H9 (cell line): Measurements from ENCODE around the gene CLINT1. TPM values are rescaled to one million over a fixed set of nuclear protein-coding genes. Genes with fewer than 3 reads are reported as not detected.

Experiments used
- DNase-seq: peaks from one replicate; pipeline ENCODE4 v3.0.0-alpha.2; 2017
- H2AFZ ChIP-seq: one replicate; pipeline ENCODE4 v1.6.1; 2013; ENCODE audit warnings: mild to moderate bottlenecking, low read length, control low read depth, moderate library complexity
- H2AK5ac ChIP-seq: 2 replicates; pipeline ENCODE4 v1.6.1; 2013; ENCODE audit warnings: low read length, control low read depth, mixed read lengths; ENCODE audit not compliant: insufficient read length
- H2BK120ac ChIP-seq: one replicate; pipeline ENCODE4 v1.6.1; 2013; ENCODE audit warnings: low read depth, mild to moderate bottlenecking, low read length, control low read depth, inconsistent platforms; ENCODE audit not compliant: poor library complexity, severe bottlenecking
- H2BK12ac ChIP-seq: 2 replicates; pipeline ENCODE4 v1.6.1; 2013; ENCODE audit warnings: low read length, control low read depth, mixed read lengths, low read depth; ENCODE audit not compliant: insufficient read length
- H2BK15ac ChIP-seq: 2 replicates; pipeline ENCODE4 v1.6.1; 2013; ENCODE audit warnings: low read depth, low read length, control low read depth
- H2BK20ac ChIP-seq: one replicate; pipeline ENCODE4 v1.6.1; 2013; ENCODE audit warnings: low read depth, mild to moderate bottlenecking, low read length, control low read depth, inconsistent platforms; ENCODE audit not compliant: poor library complexity, severe bottlenecking
- H2BK5ac ChIP-seq: 2 replicates; pipeline ENCODE4 v1.6.1; 2013; ENCODE audit warnings: low read length, control low read depth, mixed read lengths; ENCODE audit not compliant: insufficient read length
- H3K14ac ChIP-seq: 2 replicates; pipeline ENCODE4 v1.6.1; 2013; ENCODE audit warnings: low read length, control low read depth; ENCODE audit not compliant: insufficient read depth
- H3K18ac ChIP-seq: 2 replicates; pipeline ENCODE4 v1.6.1; 2013; ENCODE audit warnings: low read depth, mild to moderate bottlenecking, mixed read lengths, low read length, control low read depth; ENCODE audit not compliant: insufficient read length
- H3K23ac ChIP-seq: 2 replicates; pipeline ENCODE4 v1.6.1; 2013; ENCODE audit warnings: low read length, control low read depth, mixed read lengths, low read depth; ENCODE audit not compliant: insufficient read length
- H3K23me2 ChIP-seq: 2 replicates; pipeline ENCODE4 v1.6.1; 2013; ENCODE audit warnings: low read depth, mild to moderate bottlenecking, mixed read lengths, low read length, control low read depth; ENCODE audit not compliant: insufficient read length, poor library complexity, severe bottlenecking
- H3K27ac ChIP-seq: 2 replicates; pipeline ENCODE4 v1.5.1; 2013; ENCODE audit warnings: low read length, control low read depth, mixed read lengths, low read depth; ENCODE audit not compliant: insufficient read length
- H3K27me3 ChIP-seq: 2 replicates; pipeline ENCODE4 v1.6.1; 2013; ENCODE audit warnings: low read length, control low read depth, inconsistent platforms; ENCODE audit not compliant: insufficient read depth
- H3K4ac ChIP-seq: 2 replicates; pipeline ENCODE4 v1.6.1; 2013; ENCODE audit warnings: low read depth, mild to moderate bottlenecking, control low read depth, inconsistent platforms, low read length, moderate library complexity
- H3K4me1 ChIP-seq: 2 replicates; pipeline ENCODE4 v1.6.1; 2013; ENCODE audit warnings: low read length, control low read depth, inconsistent platforms; ENCODE audit not compliant: insufficient read depth
- H3K4me2 ChIP-seq: 2 replicates; pipeline ENCODE4 v1.6.1; 2013; ENCODE audit warnings: low read length, control low read depth, mixed read lengths; ENCODE audit not compliant: insufficient read length, insufficient read depth
- H3K56ac ChIP-seq: 2 replicates; pipeline ENCODE4 v1.6.1; 2013; ENCODE audit warnings: low read depth, mild to moderate bottlenecking, mixed read lengths, low read length, control low read depth; ENCODE audit not compliant: insufficient read length
- H3K79me1 ChIP-seq: 2 replicates; pipeline ENCODE4 v1.6.1; 2013; ENCODE audit warnings: low read depth, mild to moderate bottlenecking, moderate library complexity, low read length, control low read depth, inconsistent platforms; ENCODE audit not compliant: insufficient read depth, poor library complexity, severe bottlenecking
- H3K79me2 ChIP-seq: 2 replicates; pipeline ENCODE4 v1.6.1; 2013; ENCODE audit warnings: low read length, control low read depth, inconsistent platforms; ENCODE audit not compliant: insufficient read depth
- H3K9ac ChIP-seq: 2 replicates; pipeline ENCODE4 v1.6.1; 2013; ENCODE audit warnings: low read length, control low read depth, mixed read lengths; ENCODE audit not compliant: insufficient read length; ENCODE audit errors: extremely low read depth
- H3K9me3 ChIP-seq: one replicate; pipeline ENCODE4 v1.6.1; 2013; ENCODE audit warnings: low read depth, low read length, inconsistent platforms; ENCODE audit not compliant: control insufficient read depth
- H3T11ph ChIP-seq: one replicate; pipeline ENCODE4 v1.6.1; 2013; ENCODE audit warnings: mild to moderate bottlenecking, low read length, control low read depth, inconsistent platforms
- H4K20me1 ChIP-seq: one replicate; pipeline ENCODE4 v1.6.1; 2013; ENCODE audit not compliant: control insufficient read depth, insufficient read length, insufficient read depth
- H4K5ac ChIP-seq: 2 replicates; pipeline ENCODE4 v1.6.1; 2013; ENCODE audit warnings: low read depth, mild to moderate bottlenecking, mixed read lengths, low read length, control low read depth; ENCODE audit not compliant: insufficient read length
- H4K8ac ChIP-seq: replicated peaks from 2 replicates; pipeline ENCODE4 v1.6.1; 2013; ENCODE audit warnings: low read length, control low read depth, mixed read lengths, low read depth; ENCODE audit not compliant: insufficient read length
- H4K91ac ChIP-seq: 2 replicates; pipeline ENCODE4 v1.6.1; 2013; ENCODE audit warnings: low read depth, mild to moderate bottlenecking, moderate library complexity, mixed read lengths, low read length, control low read depth; ENCODE audit not compliant: insufficient read length
- H3K27ac Mint-ChIP-seq, 3 experiments: 2 replicates in 2 of 3; 3 replicates in 1 of 3; pipeline ENCODE4 v1.8.0; 2020 to 2021; ENCODE audit warnings: mixed read lengths in 3 of 3, mild to moderate bottlenecking in 1 of 3, moderate library complexity in 1 of 3
- H3K27me3 Mint-ChIP-seq: 2 replicates; pipeline ENCODE4 v1.8.0; 2021; ENCODE audit warnings: low read depth, mild to moderate bottlenecking, moderate library complexity, mixed read lengths
- H3K36me3 Mint-ChIP-seq, 3 experiments: 2 replicates in 2 of 3; 3 replicates in 1 of 3; pipeline ENCODE4 v1.8.0; 2020 to 2021; ENCODE audit warnings: low read depth in 3 of 3, mixed read lengths in 3 of 3; ENCODE audit not compliant: insufficient read depth in 1 of 3
- H3K4me1 Mint-ChIP-seq, 2 experiments: 2 replicates each; pipeline ENCODE4 v1.8.0; 2020; ENCODE audit warnings: mixed read lengths in 2 of 2
- H3K4me3 Mint-ChIP-seq, 2 experiments: 2 replicates in 1 of 2; 3 replicates in 1 of 2; pipeline ENCODE4 v1.8.0; 2020 to 2021; ENCODE audit warnings: mild to moderate bottlenecking in 2 of 2, mixed read lengths in 2 of 2, moderate library complexity in 1 of 2
- H3K9me3 Mint-ChIP-seq, 2 experiments: 2 replicates in 1 of 2; 3 replicates in 1 of 2; pipeline ENCODE4 v1.8.0; 2020; ENCODE audit warnings: mild to moderate bottlenecking in 2 of 2, mixed read lengths in 2 of 2, moderate library complexity in 1 of 2
- CTCF ChIP-seq: fragments of 200-600 bp; sonication (generic); conservative IDR thresholded peaks from 3 replicates; pipeline ENCODE4 v1.8.0; 2021; ENCODE audit warnings: antibody characterized with exemption, mild to moderate bottlenecking
- WGBS: extraction: QIAGEN DNeasy Blood & Tissue Kit; methylation state at CpG from one replicate; pipeline ENCODE4 v1.1.7; 2013; ENCODE audit warnings: missing lambda C conversion rate, low lambda C conversion rate, mixed read lengths; ENCODE audit not compliant: insufficient read length; ENCODE audit errors: extremely low coverage; 5-methylcytosine and 5-hydroxymethylcytosine counted together
- total RNA-seq: library from RNA; stranded (reverse); gene quantifications from 2 replicates; pipeline ENCODE4 v1.2.1, GENCODE V29; 2021

The CLINT1 gene
- total RNA-seq, 1 experiment from 2014 or later = 79.1 TPM

GRCh38 chr5:157821405-157821804 lies 37.5 kb downstream of the CLINT1 start:
- H3K4me1 Mint-ChIP-seq = peaks cover 24 to 28% of the 10 kb centered on the region in 2 experiments
- H3T11ph ChIP-seq = no peak overlapping the region
- H3K23me2 ChIP-seq = no peaks in the 10 kb centered on the region
- H2BK15ac ChIP-seq = no peak overlapping the region
- no peak overlapping the region for H2BK5ac ChIP-seq
- no peak for TF ChIP-seq CTCF
- peak overlapping the region in 2 of 3 experiments; percentile 73 to 82; a peak in 4 of 7 replicates for H3K27ac Mint-ChIP-seq
- peaks cover 3% of the 10 kb centered on the region; the same call in 1 of the 2 replicates for H3K4me1 ChIP-seq
- H3K4me3 Mint-ChIP-seq = no peak overlapping the region
- H4K8ac ChIP-seq = no peak overlapping the region
- no peak for DNase-seq
- no peaks in the 10 kb centered on the region for H4K20me1 ChIP-seq
- no peak overlapping the region for H3K4me2 ChIP-seq
- no peak overlapping the region for H3K4ac ChIP-seq
- H3K9me3 ChIP-seq = no peaks in the 10 kb centered on the region
- no peak overlapping the region for H2AFZ ChIP-seq
- peaks cover 0 to 10% (median 0%) of the 10 kb centered on the region in 3 experiments; a peak in 2 of 7 replicates for H3K36me3 Mint-ChIP-seq
- no peak overlapping the region for H2BK12ac ChIP-seq
- no peaks in the 10 kb centered on the region for H3K9me3 Mint-ChIP-seq
- peaks cover 5% of the 10 kb centered on the region; the same call in 1 of the 2 replicates for H3K79me2 ChIP-seq
- no peak overlapping the region for H4K5ac ChIP-seq
- H4K91ac ChIP-seq = no peak overlapping the region
- no peak overlapping the region for H2AK5ac ChIP-seq
- WGBS = no CpG with 5 or more reads among the region's 1 CpG
- no peak overlapping the region for H3K23ac ChIP-seq
- H3K14ac ChIP-seq = no peak overlapping the region
- no peaks in the 10 kb centered on the region for H3K27me3 ChIP-seq
- no peak overlapping the region for H2BK120ac ChIP-seq
- H3K18ac ChIP-seq = no peak overlapping the region
- no peak overlapping the region for H2BK20ac ChIP-seq
- no peaks in the 10 kb centered on the region for H3K27me3 Mint-ChIP-seq
- H3K9ac ChIP-seq = no peak overlapping the region
- H3K79me1 ChIP-seq = no peaks in the 10 kb centered on the region
- H3K56ac ChIP-seq = no peak overlapping the region
- H3K27ac ChIP-seq = no peak overlapping the region
